ES-I3 (cell line): ENCODE results near the gene SEC14L3.

Experiments
- H3K36me3 ChIP-seq: 2 replicates; pipeline ENCODE4 v1.6.1; 2013; ENCODE audit warnings: mild to moderate bottlenecking, low read length, control low read depth, moderate library complexity; ENCODE audit not compliant: insufficient read depth
- H3K4me1 ChIP-seq: 2 replicates; pipeline ENCODE4 v1.6.1; 2013; ENCODE audit warnings: mild to moderate bottlenecking, control low read depth, low read length; ENCODE audit not compliant: insufficient read depth
- H3K9ac ChIP-seq: 2 replicates; pipeline ENCODE4 v1.6.1; 2013; ENCODE audit warnings: low read depth, mild to moderate bottlenecking, low read length, moderate library complexity
- H3K9me3 ChIP-seq: 2 replicates; pipeline ENCODE4 v1.6.1; 2013; ENCODE audit warnings: mild to moderate bottlenecking, low read length, moderate library complexity; ENCODE audit not compliant: control insufficient read depth, insufficient read depth

Gene SEC14L3

GRCh38 chr22:30444632-30445437 lies 27.0 kb downstream of the SEC14L3 start:
- Histone ChIP-seq H3K4me1 (no peaks in the 10 kb centered on the region), H3K9me3 (no peaks in the 10 kb centered on the region), H3K36me3 (no peaks in the 10 kb centered on the region), H3K9ac (no peak overlapping the region; the same call in 1 of the 2 replicates)

GRCh38 chr22:30441088-30441487 lies 30.7 kb downstream of the SEC14L3 start:
- H3K36me3 ChIP-seq: no peaks in the 10 kb centered on the region
- H3K9ac ChIP-seq: no peak overlapping the region
- H3K9me3 ChIP-seq: no peaks in the 10 kb centered on the region

DNA sequence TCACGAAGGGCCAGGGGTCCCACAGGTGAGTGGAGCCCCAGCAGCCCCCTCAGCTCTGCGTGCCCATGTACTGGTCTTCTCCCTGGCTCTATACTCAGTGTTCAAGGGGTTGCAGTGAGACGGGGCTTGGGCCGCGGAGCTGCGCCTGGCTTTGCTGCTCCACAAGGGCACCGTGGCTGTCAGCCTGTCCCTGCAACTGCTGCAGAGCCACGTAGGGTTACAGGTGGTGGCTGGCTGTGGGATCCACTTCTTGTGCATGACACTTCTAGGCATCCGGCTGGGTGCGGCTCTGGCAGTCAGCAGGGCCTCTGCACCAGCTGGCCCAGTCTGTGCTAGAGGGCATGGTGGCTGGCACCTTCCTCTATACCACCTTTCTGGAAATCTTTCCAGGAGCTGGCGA lies 32.0 kb downstream of the SEC14L3 start:
- Histone ChIP-seq H3K9ac (no peak overlapping the region), H3K4me1 (peaks cover 3% of the 10 kb centered on the region; the same call in 1 of the 2 replicates), H3K9me3 (no peaks in the 10 kb centered on the region)

More at GRCh38 chr22:30441088-30441487, 30.7 kb downstream of the SEC14L3 start:
- peaks cover under 1% of the 10 kb centered on the region; the same call in 1 of the 2 replicates for H3K4me1 ChIP-seq

DNA sequence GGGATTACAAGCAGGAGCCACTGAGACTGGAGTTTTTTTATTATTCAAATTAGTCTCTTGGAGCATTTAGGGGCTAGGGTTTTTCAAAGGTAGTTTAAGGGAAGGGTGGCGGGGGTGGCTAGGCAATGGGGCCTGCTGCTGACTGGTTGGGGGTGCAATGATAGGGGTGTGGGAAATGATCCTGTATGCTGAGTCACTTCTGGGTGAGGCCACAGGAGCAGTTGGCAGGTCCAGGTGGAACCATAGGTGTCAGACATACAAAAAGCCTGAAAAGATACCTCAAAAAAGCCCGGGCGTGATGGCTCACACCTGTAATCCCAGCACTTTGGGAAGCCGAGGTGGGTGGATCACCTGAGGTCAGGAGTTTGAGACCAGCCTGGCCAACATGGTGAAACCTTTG lies 32.6 kb downstream of the SEC14L3 start:
- Histone ChIP-seq H3K36me3 (no peaks in the 10 kb centered on the region), H3K9me3 (no peaks in the 10 kb centered on the region), H3K4me1 (peaks cover 3% of the 10 kb centered on the region; the same call in 1 of the 2 replicates), H3K9ac (no peak overlapping the region)

More for the DNA sequence above, 32.0 kb downstream of the SEC14L3 start:
- no peaks in the 10 kb centered on the region for H3K36me3 ChIP-seq

GRCh38 chr22:30438559-30438958 lies 33.3 kb downstream of the SEC14L3 start:
- Histone ChIP-seq H3K9ac (no peak overlapping the region), H3K4me1 (peaks cover 3% of the 10 kb centered on the region; the same call in 1 of the 2 replicates), H3K36me3 (no peaks in the 10 kb centered on the region), H3K9me3 (no peaks in the 10 kb centered on the region)

DNA sequence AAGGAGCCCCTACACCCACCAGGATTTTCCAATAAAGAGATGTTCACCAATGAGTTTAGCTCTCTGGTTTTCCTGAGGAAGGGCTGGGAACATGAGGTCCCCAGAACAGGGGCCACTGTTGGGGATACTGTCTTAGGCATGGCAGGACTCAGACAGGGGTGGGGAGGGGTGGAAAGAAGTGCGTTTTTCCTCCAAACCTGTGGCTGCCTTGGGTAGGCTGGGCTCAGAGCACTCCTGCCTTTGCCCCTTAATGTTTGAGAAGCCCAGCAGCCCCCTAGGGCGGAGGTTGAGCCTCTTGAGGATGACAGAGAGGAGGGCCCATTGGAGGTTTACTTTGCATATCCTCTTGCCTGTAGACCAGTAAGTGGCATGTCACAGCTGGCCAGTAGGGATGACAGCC lies 35.6 kb downstream of the SEC14L3 start:
- no peaks in the 10 kb centered on the region for H3K9me3 ChIP-seq
- no peaks in the 10 kb centered on the region for H3K36me3 ChIP-seq
- H3K9ac ChIP-seq: no peak overlapping the region

DNA sequence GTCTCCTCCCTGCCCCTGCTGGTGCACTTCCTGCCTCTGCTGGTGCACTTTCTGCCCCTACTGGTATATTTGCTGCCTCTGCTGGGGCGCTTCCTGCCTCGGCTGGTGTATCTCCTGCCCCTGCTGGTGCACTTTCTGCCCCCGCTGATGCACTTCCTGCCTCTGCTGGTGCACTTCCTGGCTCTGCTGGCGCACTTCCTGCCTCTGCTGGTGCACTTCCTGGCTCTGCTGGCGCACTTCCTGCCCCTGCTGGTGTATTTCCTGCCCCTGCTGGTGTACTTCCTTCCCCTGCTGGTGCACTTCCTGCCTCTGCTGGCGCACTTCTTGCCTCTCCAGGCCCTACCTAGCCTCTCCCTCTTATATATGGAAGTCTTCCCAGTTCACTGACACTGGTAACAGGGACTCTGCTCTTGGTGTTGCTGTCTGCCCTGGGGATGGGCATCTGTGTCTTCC lies 36.1 kb downstream of the SEC14L3 start:
- H3K9ac ChIP-seq: no peak overlapping the region
- peaks cover 3% of the 10 kb centered on the region; the same call in 1 of the 2 replicates for H3K4me1 ChIP-seq
- H3K9me3 ChIP-seq: no peaks in the 10 kb centered on the region
- H3K36me3 ChIP-seq: no peaks in the 10 kb centered on the region

More for the DNA sequence above, 35.6 kb downstream of the SEC14L3 start:
- H3K4me1 ChIP-seq: peaks cover 3% of the 10 kb centered on the region; the same call in 1 of the 2 replicates

GRCh38 chr22:30434843-30435242 lies 37.0 kb downstream of the SEC14L3 start:
- Histone ChIP-seq H3K9ac (no peak overlapping the region), H3K4me1 (peaks cover 3% of the 10 kb centered on the region; the same call in 1 of the 2 replicates), H3K36me3 (no peaks in the 10 kb centered on the region), H3K9me3 (no peaks in the 10 kb centered on the region)

DNA sequence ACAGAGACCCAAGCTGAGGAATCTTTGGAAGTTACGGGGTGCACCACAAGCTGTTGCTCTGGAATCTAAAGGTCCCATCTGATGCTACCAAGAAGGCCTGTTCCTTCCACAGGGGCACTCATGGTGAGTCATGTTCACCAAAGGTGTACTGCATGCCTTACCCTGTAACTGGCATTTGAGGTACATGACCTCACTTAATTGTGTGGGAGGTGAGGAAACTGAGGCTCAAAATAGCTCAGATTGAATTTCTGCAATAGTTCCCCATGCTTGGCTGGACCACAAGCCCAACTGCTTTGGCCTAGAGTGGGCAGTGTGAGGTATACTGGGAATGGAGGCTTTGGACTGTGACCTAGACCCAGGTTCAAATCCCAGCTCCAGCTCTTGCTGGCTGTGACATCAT lies 38.0 kb downstream of the SEC14L3 start:
- H3K9ac ChIP-seq: no peak overlapping the region
- no peaks in the 10 kb centered on the region for H3K9me3 ChIP-seq
- H3K4me1 ChIP-seq: peaks cover 3% of the 10 kb centered on the region; the same call in 1 of the 2 replicates

DNA sequence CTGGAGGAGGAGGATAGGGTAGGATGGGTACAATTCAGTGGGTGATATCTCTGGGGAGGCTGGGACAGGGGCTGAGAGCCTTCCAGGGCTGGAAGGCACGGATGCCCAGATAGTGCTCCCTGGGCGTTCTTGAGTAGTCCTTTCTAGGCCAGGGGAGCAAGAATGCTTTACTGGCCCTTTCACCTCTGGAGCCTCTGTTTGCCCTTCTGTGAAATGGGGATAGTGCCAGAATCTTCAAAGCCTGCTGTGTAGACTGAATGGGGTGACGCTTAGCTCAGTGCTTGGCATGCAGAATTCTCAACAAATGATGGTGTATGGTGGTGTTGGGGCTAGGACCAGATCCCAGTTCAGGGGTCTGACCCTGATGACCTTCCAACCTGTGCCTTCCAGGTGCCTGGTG lies 38.6 kb downstream of the SEC14L3 start:
- H3K36me3 ChIP-seq: no peaks in the 10 kb centered on the region
- H3K9me3 ChIP-seq: no peaks in the 10 kb centered on the region
- H3K9ac ChIP-seq: no peak overlapping the region
- peaks cover 3% of the 10 kb centered on the region; the same call in 1 of the 2 replicates for H3K4me1 ChIP-seq

More for the DNA sequence above, 38.0 kb downstream of the SEC14L3 start:
- H3K36me3 ChIP-seq: no peaks in the 10 kb centered on the region

GRCh38 chr22:30432520-30432919 lies 39.3 kb downstream of the SEC14L3 start:
- Histone ChIP-seq H3K36me3 (no peaks in the 10 kb centered on the region), H3K4me1 (peaks cover 3% of the 10 kb centered on the region; the same call in 1 of the 2 replicates), H3K9ac (no peak overlapping the region), H3K9me3 (no peaks in the 10 kb centered on the region)

DNA sequence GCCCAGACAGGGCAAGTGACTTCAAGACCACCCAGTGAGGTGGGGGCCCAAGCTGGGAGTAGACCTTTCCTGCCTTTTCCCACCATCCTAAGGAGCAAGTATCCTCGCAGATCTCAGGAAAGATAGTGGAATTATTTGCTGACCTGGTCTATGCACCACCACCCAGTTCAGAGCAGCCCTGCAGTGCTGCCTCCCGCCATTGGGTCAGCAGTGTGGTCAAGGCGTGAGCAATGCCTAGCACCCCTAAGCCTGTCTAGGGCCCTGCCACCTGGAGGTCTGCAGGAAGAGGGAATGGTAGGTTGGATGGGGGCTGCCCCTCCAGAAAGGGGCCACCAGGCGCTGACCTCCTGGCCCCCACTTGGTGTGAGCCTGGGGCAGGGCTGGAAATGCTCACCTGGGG lies 39.7 kb downstream of the SEC14L3 start:
- Histone ChIP-seq H3K36me3 (no peaks in the 10 kb centered on the region), H3K9ac (no peak overlapping the region), H3K9me3 (no peaks in the 10 kb centered on the region), H3K4me1 (peaks cover 3% of the 10 kb centered on the region; the same call in 1 of the 2 replicates)

DNA sequence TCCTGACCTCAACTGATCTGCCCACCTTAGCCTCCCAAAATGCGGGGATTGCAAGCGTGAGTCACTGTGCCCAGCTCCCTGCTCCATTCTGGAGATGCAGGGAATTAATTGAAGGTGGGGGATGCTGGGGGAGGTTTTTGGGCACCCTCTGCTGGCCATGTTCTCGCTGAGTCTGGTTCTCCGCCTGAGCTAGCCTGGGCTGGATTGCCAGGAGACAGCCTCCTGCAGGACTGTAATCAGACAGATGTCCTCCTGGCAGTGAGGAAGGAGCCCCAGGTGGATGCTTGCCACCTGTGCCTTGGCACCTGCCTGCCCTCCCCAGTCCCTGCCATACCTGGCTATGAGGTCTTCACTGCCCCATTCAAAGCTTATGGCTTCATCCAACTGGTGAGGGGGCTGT lies 40.9 kb downstream of the SEC14L3 start:
- Histone ChIP-seq H3K9ac (no peak overlapping the region), H3K4me1 (peaks cover 1% of the 10 kb centered on the region; the same call in 1 of the 2 replicates), H3K9me3 (no peaks in the 10 kb centered on the region), H3K36me3 (no peaks in the 10 kb centered on the region)

GRCh38 chr22:30429887-30430286 lies 41.9 kb downstream of the SEC14L3 start:
- H3K4me1 ChIP-seq: no peaks in the 10 kb centered on the region; the same call in 1 of the 2 replicates
- H3K9me3 ChIP-seq: no peaks in the 10 kb centered on the region
- H3K9ac ChIP-seq: no peak overlapping the region
- H3K36me3 ChIP-seq: no peaks in the 10 kb centered on the region

- no peaks in the 10 kb centered on the region for H3K9me3 ChIP-seq
- H3K4me1 ChIP-seq: no peaks in the 10 kb centered on the region; the same call in 1 of the 2 replicates
- H3K36me3 ChIP-seq: no peaks in the 10 kb centered on the region
- H3K9ac ChIP-seq: no peak overlapping the region
These were observed 43.9 kb downstream of the SEC14L3 start for GRCh38 chr22:30427871-30428270.
